HG03159 (cell line): ENCODE results near the gene ZNF141.
"Not testable (repeated sequence)": the region's sequence is repeated elsewhere in the genome, so short reads cannot be mapped to it uniquely, and the experiment has no call there.

Experiments used
- ATAC-seq: cut with Tn5 transposase; IDR thresholded peaks from one replicate; pipeline ENCODE4 v1.9.1; 2021; ENCODE audit warnings: mild to moderate bottlenecking, moderate library complexity; ENCODE audit not compliant: unreplicated experiment

ZNF141 gene

DNA sequence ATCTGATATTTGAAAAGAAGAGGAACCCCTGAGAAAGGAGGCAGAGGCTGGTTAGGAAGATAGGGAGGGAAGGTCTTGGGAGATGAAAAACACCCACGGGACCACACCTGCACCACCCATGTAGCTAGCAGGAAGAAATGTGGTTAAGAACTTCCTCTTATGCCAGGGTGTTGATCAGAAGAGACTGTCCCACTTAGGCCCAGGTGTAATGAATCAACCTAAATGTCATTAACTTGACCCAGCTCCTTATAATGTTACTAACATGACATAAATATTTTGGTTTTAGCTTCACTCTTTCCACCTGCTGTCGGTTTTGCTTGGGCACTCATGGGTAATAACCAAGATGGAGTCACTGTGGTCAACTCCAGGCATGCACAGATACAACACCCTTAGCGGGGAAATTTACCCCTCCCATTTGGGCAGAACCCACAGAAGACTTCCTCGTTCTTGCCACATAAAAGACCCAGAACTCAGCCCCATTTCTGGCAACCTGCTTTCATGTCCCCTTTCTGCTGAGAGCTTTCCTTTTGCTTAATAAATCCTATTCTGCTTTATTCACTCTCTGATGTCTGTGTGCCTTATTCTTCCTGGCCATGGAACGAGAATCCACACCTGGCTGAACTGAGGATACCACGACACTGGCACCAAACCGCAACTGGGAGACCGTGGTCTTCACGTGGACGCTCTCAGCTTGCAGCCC lies 46.8 kb downstream of the ZNF141 start:
- ATAC-seq = no peak

DNA sequence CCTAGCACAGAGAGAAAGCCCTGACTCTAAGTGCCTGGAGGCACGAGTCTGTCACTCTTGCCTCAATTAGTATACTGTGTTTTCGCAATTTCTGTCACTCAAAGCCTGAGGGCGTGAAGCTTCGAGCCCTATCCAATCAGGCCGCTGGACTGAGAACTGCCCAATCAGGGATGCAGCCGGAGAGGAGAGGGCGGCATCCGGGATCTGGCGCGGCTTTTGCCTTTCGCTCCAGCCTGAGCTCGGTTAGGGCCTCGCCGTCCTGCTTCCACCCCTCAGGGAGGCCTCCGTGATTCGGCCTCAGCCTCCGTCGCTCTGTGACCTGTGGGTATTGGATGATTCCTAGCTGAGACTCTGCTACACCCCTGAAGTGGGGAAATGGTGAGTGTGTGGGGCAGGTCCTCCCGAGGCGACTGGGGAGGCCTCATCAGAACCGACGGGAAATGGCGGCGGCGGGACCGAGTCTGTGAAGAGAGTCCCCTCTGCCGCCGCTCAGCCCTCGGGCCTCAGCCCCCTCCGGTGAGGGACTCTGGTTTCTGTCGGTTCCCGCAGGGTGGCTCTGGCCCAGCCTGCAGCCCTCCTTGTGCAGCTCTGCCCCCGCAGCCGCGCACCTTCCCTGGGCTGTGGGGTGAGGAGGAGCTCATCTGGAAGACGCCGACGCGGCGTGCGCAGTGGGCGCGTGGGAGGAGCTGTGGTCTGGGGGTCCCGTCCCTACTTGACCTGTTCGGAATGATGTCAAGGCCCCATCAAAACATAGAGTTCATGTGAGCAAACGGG lies 48.5 kb downstream of the ZNF141 start:
- ATAC-seq = no peak

DNA sequence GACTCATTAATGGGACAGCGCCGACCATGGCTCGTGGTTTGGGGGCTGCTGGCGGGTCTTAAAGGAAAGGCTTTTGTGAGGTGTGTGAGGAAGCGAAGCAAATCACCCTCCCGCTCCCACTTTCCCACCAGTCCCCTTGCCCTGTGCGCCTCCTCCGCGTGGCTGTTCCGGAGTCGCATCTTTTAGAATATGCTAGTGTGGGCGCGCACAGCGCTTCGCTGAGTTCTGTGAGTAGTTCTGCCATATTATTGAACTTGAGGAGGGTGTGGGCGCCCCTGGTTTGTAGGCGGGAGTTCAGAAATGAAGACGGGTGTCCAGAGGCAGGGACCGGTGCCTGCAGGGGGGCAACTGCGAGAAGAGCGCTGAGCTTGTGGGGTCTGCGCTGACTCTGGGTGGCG lies 49.1 kb downstream of the ZNF141 start:
- ATAC-seq = no peak

GRCh38 chr4:404006-404405 lies 66.4 kb downstream of the ZNF141 start:
- no peak for ATAC-seq

- ATAC-seq = not testable (repeated sequence)
Measured at GRCh38 chr4:408321-408720, 70.7 kb downstream of the ZNF141 start.

GRCh38 chr4:422587-422986 lies 85.0 kb downstream of the ZNF141 start:
- no peak for ATAC-seq
